Measurements from ENCODE around the gene AP1B1. TPM values are rescaled to one million over a fixed set of nuclear protein-coding genes. Genes with fewer than 3 reads are reported as not detected.

The AP1B1 gene
- total RNA-seq, 4 donors from 2014 or later: 63.5 to 144 (median 95.4) TPM

DNA sequence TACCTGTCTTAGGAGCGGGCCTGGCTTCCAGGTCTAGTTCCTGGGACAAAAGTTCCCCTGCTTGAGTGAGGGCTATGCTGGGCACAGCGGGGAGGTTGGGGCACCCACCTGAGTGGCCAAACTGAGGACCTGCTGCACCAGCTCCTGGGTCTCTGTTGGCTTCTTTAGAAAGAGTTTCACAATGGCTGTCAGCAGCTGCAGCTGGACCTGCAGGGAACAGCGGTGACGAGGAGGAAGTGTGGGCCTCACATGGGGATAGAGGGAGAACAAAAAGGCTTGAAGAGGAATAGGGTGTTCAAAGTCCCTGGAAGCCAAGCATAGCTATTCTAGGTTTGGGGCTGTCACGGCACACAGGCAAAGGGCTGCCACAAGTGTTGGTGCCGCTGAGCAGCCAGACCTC, 46.2 kb downstream of the AP1B1 start:
- no peak for TF ChIP-seq CTCF (IDR thresholded peaks at IDR 0.05)
- no peak for TF ChIP-seq POLR2A (IDR thresholded peaks at IDR 0.05)
- Histone ChIP-seq H3K4me1 (peaks cover 3 to 53% (median 8%) of the 10 kb centered on the region in 3 donors), H3K27ac (no peak overlapping the region), H3K27me3 (no peaks in the 10 kb centered on the region), H3K9me3 (no peaks in the 10 kb centered on the region), H3K36me3 (peaks cover 51 to 100% (median 53%) of the 10 kb centered on the region in 3 donors), H3K4me3 (no peak overlapping the region)
- intact Hi-C loops (cut with DNase I): no loop called here
- DNase-seq: no peak
- 87 to 98% methylated on average over 4 to 5 of the region's 6 CpGs for WGBS, 2 donors

GRCh38 chr22:29341849-29342127, 46.6 kb downstream of the AP1B1 start:
- H3K4me3 ChIP-seq: no peak overlapping the region
- H3K27ac ChIP-seq: no peak overlapping the region
- TF ChIP-seq POLR2A (IDR thresholded peaks at IDR 0.05): no peak
- no peak for TF ChIP-seq CTCF (IDR thresholded peaks at IDR 0.05)
- WGBS, 2 donors: 93 to 100% methylated on average over 1 to 2 of the region's 2 CpGs
- peaks cover 4 to 53% (median 11%) of the 10 kb centered on the region in 3 donors for H3K4me1 ChIP-seq
- H3K36me3 ChIP-seq: peaks cover 47 to 100% (median 53%) of the 10 kb centered on the region in 3 donors
- intact Hi-C loops (cut with DNase I): no loop called here
- no peaks in the 10 kb centered on the region for H3K9me3 ChIP-seq
- H3K27me3 ChIP-seq: no peaks in the 10 kb centered on the region
- no peak for DNase-seq

- DNase-seq: no peak
- Histone ChIP-seq H3K27me3 (no peaks in the 10 kb centered on the region), H3K27ac (no peak overlapping the region), H3K4me3 (no peak overlapping the region), H3K4me1 (peaks cover 4 to 53% (median 11%) of the 10 kb centered on the region in 3 donors), H3K36me3 (peaks cover 42 to 100% (median 53%) of the 10 kb centered on the region in 3 donors), H3K9me3 (no peaks in the 10 kb centered on the region)
- TF ChIP-seq POLR2A (IDR thresholded peaks at IDR 0.05): no peak
- no peak for TF ChIP-seq CTCF (IDR thresholded peaks at IDR 0.05)
- WGBS, 2 donors: 92 to 95% methylated on average over 16 to 19 of the region's 25 CpGs
- intact Hi-C loops (cut with DNase I): no loop called here
These were observed 47.1 kb downstream of the AP1B1 start for GRCh38 chr22:29341056-29341848.

DNA sequence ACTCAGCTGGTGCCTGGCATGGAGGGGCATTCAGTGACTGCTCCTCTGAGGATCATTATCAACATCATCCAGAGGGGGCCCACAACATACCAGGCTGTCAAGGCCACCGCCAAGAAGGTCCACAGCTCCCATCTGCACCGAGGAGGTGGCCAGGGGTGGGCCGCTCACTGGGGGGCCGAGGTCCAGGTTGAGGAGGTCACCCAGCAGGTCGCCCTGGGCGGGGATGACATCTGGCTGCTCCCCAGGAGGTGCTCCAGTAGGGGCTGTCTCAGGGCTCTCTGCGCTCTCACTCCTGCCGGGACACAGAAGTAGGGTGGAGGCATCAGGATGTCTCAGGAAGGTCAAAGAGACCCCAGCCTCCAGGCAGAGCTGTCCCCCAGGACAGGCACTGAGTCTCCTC, 47.8 kb downstream of the AP1B1 start:
- intact Hi-C loops (cut with DNase I): no loop called here
- Histone ChIP-seq H3K27me3 (no peaks in the 10 kb centered on the region), H3K27ac (no peak overlapping the region), H3K9me3 (no peaks in the 10 kb centered on the region), H3K4me3 (no peak overlapping the region), H3K4me1 (peaks cover 4 to 50% (median 11%) of the 10 kb centered on the region in 3 donors), H3K36me3 (peaks cover 37 to 100% (median 56%) of the 10 kb centered on the region in 3 donors)
- WGBS, 2 donors: no CpG with 5 or more reads among the region's 8 CpGs
- TF ChIP-seq POLR2A (IDR thresholded peaks at IDR 0.05): no peak
- TF ChIP-seq CTCF (IDR thresholded peaks at IDR 0.05): no peak
- DNase-seq: no peak

DNA sequence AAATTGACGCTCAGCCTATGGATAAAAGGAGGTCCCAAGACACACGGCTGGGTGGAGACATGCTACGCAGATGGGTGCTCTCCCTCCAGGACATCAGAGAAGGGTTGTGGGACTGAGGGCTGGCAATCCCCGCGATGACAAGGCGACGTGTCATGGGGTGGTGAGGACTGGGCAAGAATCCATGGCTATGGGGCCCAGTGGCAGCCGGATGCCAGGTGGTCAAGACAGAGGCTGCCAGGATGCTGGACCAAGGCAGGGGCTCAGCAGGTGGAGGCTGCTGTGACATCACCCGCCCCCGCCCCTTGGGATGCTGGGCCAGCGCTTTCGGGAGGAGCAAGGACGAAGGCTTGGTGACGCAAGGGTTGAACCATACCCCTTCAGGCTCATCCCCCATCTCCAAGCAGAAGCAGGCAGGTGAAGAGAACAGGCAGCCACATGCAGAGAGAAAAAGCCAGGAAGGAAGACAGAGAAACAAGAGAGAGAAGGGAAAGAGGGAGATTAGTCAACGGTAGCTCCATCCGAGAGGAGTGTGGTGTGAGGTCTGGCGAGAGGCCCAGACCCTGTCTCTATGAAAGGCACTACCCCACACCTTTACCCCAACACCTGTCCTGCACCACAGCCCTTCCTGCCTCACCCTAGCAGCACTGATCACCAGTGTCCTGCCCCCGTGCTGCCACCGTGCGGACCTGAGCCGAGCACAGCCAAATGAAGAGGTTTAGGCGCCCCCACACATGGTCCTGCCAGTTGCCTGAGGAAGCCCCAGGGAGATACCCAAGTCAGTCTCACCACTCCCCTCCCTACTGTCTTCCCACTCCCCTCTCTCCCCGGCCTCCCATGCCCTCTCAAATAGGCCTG, 48.8 kb downstream of the AP1B1 start:
- TF ChIP-seq POLR2A (IDR thresholded peaks at IDR 0.05) (no peak), CTCF (IDR thresholded peaks at IDR 0.05) (peak in 1 of 6 experiments; percentile 6)
- WGBS, 2 donors: 46 to 69% methylated on average over 13 to 16 of the region's 23 CpGs
- Histone ChIP-seq H3K36me3 (peaks cover 33 to 100% (median 56%) of the 10 kb centered on the region in 3 donors), H3K4me3 (no peak overlapping the region), H3K4me1 (peaks cover 4 to 50% (median 11%) of the 10 kb centered on the region in 3 donors), H3K9me3 (no peaks in the 10 kb centered on the region), H3K27me3 (no peaks in the 10 kb centered on the region), H3K27ac (peak overlapping the region in 1 of 4 donors; percentile 8)
- no peak for DNase-seq
- intact Hi-C loops (cut with DNase I): no loop called here

Measured in esophagus squamous epithelium (tissue), 5 donors.